ENCODE measurements around the gene RUVBL2.

DNA sequence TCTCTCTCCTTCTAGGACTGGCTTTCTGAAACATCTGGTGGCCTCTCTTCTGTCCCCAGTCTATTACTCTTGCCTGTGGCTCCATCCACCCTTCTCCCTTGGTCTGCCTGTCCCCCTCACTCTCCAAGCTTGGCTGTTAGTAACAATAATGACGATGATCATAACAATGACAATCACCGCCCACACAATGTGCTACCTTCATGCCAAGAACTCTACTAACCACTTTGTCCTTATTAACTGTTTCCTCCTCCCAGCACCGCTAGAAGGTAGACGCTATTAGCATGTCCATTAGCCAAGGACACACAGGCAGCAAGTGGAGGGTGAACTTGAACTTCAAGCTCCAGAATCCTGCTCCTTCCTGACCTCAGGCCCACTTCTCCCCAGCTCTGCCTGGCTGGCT lies 3.3 kb upstream of the RUVBL2 start:
- TF ChIP-seq, protein P1, sequence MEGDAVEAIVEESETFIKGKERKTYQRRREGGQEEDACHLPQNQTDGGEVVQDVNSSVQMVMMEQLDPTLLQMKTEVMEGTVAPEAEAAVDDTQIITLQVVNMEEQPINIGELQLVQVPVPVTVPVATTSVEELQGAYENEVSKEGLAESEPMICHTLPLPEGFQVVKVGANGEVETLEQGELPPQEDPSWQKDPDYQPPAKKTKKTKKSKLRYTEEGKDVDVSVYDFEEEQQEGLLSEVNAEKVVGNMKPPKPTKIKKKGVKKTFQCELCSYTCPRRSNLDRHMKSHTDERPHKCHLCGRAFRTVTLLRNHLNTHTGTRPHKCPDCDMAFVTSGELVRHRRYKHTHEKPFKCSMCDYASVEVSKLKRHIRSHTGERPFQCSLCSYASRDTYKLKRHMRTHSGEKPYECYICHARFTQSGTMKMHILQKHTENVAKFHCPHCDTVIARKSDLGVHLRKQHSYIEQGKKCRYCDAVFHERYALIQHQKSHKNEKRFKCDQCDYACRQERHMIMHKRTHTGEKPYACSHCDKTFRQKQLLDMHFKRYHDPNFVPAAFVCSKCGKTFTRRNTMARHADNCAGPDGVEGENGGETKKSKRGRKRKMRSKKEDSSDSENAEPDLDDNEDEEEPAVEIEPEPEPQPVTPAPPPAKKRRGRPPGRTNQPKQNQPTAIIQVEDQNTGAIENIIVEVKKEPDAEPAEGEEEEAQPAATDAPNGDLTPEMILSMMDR (IDR thresholded peaks at IDR 0.05) = no peak
- TF ChIP-seq POLR2A (IDR thresholded peaks at IDR 0.05) = no peak
